K562 (cell line): ENCODE measurements around the gene ADAT3. TPM values are rescaled to one million over a fixed set of nuclear protein-coding genes. Genes with fewer than 3 reads are reported as not detected.

Experiments used
- BRCA1 ChIP-seq, 2 experiments: fragments of 450-650 bp in 1 of 2; sonication (generic) in 1 of 2; formaldehyde crosslinking in 1 of 2; IDR thresholded peaks; 2 replicates each; pipeline versions ENCODE4 v1.5.0 to v1.6.1; 2017 to 2020; ENCODE audit warnings: mild to moderate bottlenecking in 1 of 2, missing genetic modification reagents in 1 of 2
- BRF1 ChIP-seq: IDR thresholded peaks from 3 replicates; pipeline ENCODE4 v1.6.1; 2011; ENCODE audit warnings: borderline replicate concordance, mild to moderate bottlenecking; ENCODE audit not compliant: insufficient read length; ENCODE audit errors: extremely low read depth
- ETV1 ChIP-seq: fragments of 450-650 bp; conservative IDR thresholded peaks from 2 replicates; pipeline ENCODE4 v1.6.1; 2016; ENCODE audit warnings: missing genetic modification characterization, control low read depth, low read depth, missing compliant biosample characterization
- FOXA3 ChIP-seq, 2 experiments: fragments of 450-650 bp in 1 of 2; sonication (generic) in 1 of 2; formaldehyde crosslinking; IDR thresholded peaks in 1 of 2; conservative IDR thresholded peaks in 1 of 2; 2 replicates each; pipeline versions ENCODE4 v1.4.0 to v1.8.0; 2020 to 2022; ENCODE audit warnings: mild to moderate bottlenecking in 2 of 2, missing genetic modification reagents in 1 of 2
- FOXJ2 ChIP-seq: fragments of 200-800 bp; sonication (Bioruptor generic); IDR thresholded peaks from 2 replicates; pipeline ENCODE4 v1.6.1; 2016; ENCODE audit warnings: missing genetic modification characterization, missing compliant biosample characterization
- FOXJ3 ChIP-seq: sonication (generic); formaldehyde crosslinking; IDR thresholded peaks from 2 replicates; pipeline ENCODE4 v1.4.0; 2020; ENCODE audit warnings: mild to moderate bottlenecking, missing genetic modification reagents
- GABPB1 ChIP-seq: sonication (generic); formaldehyde crosslinking; IDR thresholded peaks from 2 replicates; pipeline ENCODE4 v1.8.0; 2022; ENCODE audit warnings: mild to moderate bottlenecking, missing genetic modification reagents
- NCOA1 ChIP-seq: fragments of 450-650 bp; IDR thresholded peaks from 2 replicates; pipeline ENCODE4 v1.6.1; 2016; ENCODE audit warnings: low read depth
- PHB2 ChIP-seq: fragments of 450-650 bp; IDR thresholded peaks from 2 replicates; pipeline ENCODE4 v1.6.1; 2017; ENCODE audit warnings: low read depth
- POLR2B ChIP-seq: fragments of 450-650 bp; IDR thresholded peaks from 2 replicates; pipeline ENCODE4 v1.6.1; 2018; ENCODE audit warnings: low read depth; ENCODE audit not compliant: partially characterized antibody
- PTRF ChIP-seq: fragments of 450-650 bp; IDR thresholded peaks from 2 replicates; pipeline ENCODE4 v1.6.1; 2016; ENCODE audit warnings: mild to moderate bottlenecking, missing genetic modification characterization, missing compliant biosample characterization
- PURB ChIP-seq: sonication (generic); formaldehyde crosslinking; IDR thresholded peaks from 2 replicates; pipeline ENCODE4 v1.9.0; 2021; ENCODE audit warnings: low read depth, mild to moderate bottlenecking, missing genetic modification reagents
- SAP30 ChIP-seq: fragments of 200-600 bp; sonication (generic); IDR thresholded peaks from 2 replicates; pipeline ENCODE4 v1.6.1; 2012; ENCODE audit warnings: borderline replicate concordance, low read depth, mild to moderate bottlenecking, moderate library complexity, low read length, control low read depth, inconsistent platforms; ENCODE audit not compliant: insufficient read depth, poor library complexity, severe bottlenecking
- SMAD1 ChIP-seq: fragments of 150-350 bp; IDR thresholded peaks from 2 replicates; pipeline ENCODE4 v1.6.1; 2014; ENCODE audit warnings: low read length, low read depth; ENCODE audit not compliant: partially characterized antibody
- SREBF2 ChIP-seq: sonication (generic); formaldehyde crosslinking; IDR thresholded peaks from 2 replicates; pipeline ENCODE4 v1.4.0; 2020; ENCODE audit warnings: mild to moderate bottlenecking, missing genetic modification reagents
- polyA plus RNA-seq, 8 experiments: library from polyadenylated mRNA; depleted of rRNA in 4 of 8; stranded (reverse) in 5 of 8; unstranded in 3 of 8; fragments of >200 nt; fragmentation: Nextera tagmentation in 2 of 8; fragmentation: Illumina TruSeq in 1 of 8; extraction: Ambion mirVana in 2 of 8; extraction: Trizol in 1 of 8; gene quantifications; 2 replicates each; pipeline versions ENCODE4 v1.2.1 to v1.2.3, GENCODE V29; 2011 to 2014; ENCODE audit warnings: inconsistent platforms in 1 of 8, missing spikeins in 1 of 8
- total RNA-seq, 7 experiments: library from RNA; depleted of rRNA in 6 of 7; stranded (reverse); fragments of >200 nt in 6 of 7; fragmentation: Illumina TruSeq in 2 of 7; extraction: Trizol in 2 of 7; gene quantifications; 2 replicates each; pipeline versions ENCODE4 v1.2.1 to v1.2.3, GENCODE V29; 2011 to 2021; ENCODE audit warnings: low replicate concordance in 1 of 7
- TF ChIP-seq, protein P1 (sequence below): fragments of 200-800 bp; sonication (Bioruptor generic); IDR thresholded peaks from 2 replicates; pipeline ENCODE4 v1.6.1; 2017; ENCODE audit warnings: missing genetic modification characterization, missing compliant biosample characterization
- TF ChIP-seq, protein P2 (sequence below): fragments of 250-450 bp; sonication (Bioruptor Pico); IDR thresholded peaks from 2 replicates; pipeline ENCODE4 v1.4.0; 2020; ENCODE audit warnings: mild to moderate bottlenecking, moderate library complexity
- TF ChIP-seq, protein P3 (sequence below): fragments of 250-450 bp; sonication (Bioruptor Pico); IDR thresholded peaks from 2 replicates; pipeline ENCODE4 v1.5.0; 2021
- TF ChIP-seq, protein P4 (sequence below): fragments of 450-650 bp; IDR thresholded peaks from 2 replicates; pipeline ENCODE4 v1.6.1; 2017; ENCODE audit warnings: antibody characterized with exemption, mild to moderate bottlenecking

The ADAT3 gene
- total and polyA plus RNA-seq, 9 of the 15 experiments (the other 6 are each of a cell fraction or from before 2014, with no cell fraction given), result 0.67 to 15.6 (median 7.8) TPM; not detected in 4

DNA sequence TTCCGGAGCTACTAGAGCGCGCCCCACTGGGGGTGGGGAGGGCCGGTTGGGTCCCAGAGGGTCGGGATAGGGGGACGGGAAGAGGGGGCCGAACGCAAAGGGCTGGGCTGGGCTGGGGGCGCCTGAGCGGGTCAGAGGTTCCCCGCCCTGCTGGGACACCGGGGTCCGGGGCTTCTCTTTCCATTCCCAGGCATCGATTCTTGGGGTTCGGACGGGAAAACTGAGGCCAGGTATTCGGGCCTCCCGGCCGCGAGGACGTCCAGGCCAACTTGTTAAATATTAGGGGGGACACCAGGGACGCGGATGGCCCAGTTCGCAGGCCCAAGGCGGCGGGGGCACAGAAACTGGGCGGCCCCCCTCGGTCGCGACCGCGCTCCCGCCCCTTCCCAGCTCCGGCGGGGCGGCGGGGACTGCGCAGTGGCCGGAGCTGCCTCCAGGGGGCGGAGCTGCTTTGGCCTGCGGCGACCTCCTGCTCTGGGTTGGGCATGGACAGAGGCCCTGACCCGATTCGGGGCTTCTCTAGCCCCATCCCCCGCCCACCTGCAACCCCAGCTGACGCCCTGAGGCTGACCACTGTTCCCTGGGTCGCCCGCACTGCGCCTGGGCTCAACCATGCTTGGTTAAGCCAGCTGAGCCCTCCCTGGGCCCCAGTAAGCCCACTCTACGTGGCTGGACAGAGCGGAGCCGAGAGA, 40.6 kb upstream of the ADAT3 start (continued):
- TF ChIP-seq, protein P1, sequence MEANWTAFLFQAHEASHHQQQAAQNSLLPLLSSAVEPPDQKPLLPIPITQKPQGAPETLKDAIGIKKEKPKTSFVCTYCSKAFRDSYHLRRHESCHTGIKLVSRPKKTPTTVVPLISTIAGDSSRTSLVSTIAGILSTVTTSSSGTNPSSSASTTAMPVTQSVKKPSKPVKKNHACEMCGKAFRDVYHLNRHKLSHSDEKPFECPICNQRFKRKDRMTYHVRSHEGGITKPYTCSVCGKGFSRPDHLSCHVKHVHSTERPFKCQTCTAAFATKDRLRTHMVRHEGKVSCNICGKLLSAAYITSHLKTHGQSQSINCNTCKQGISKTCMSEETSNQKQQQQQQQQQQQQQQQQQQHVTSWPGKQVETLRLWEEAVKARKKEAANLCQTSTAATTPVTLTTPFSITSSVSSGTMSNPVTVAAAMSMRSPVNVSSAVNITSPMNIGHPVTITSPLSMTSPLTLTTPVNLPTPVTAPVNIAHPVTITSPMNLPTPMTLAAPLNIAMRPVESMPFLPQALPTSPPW (CRISPR knock-in tag), result peak; percentile 80
- no peak for TF ChIP-seq PTRF (tag)
- no peak for TF ChIP-seq FOXA3 (CRISPR knock-in tag; conservative IDR thresholded peaks at IDR 0.05 in 1 of 2, IDR thresholded peaks at IDR 0.05 in 1 of 2)
- no peak for TF ChIP-seq FOXJ3 (CRISPR knock-in tag)
- TF ChIP-seq, protein P2, sequence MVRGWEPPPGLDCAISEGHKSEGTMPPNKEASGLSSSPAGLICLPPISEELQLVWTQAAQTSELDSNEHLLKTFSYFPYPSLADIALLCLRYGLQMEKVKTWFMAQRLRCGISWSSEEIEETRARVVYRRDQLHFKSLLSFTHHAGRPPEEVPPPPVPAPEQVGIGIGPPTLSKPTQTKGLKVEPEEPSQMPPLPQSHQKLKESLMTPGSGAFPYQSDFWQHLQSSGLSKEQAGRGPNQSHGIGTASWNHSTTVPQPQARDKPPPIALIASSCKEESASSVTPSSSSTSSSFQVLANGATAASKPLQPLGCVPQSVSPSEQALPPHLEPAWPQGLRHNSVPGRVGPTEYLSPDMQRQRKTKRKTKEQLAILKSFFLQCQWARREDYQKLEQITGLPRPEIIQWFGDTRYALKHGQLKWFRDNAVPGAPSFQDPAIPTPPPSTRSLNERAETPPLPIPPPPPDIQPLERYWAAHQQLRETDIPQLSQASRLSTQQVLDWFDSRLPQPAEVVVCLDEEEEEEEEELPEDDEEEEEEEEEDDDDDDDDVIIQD (CRISPR knock-in tag), result no peak
- TF ChIP-seq, protein P3, sequence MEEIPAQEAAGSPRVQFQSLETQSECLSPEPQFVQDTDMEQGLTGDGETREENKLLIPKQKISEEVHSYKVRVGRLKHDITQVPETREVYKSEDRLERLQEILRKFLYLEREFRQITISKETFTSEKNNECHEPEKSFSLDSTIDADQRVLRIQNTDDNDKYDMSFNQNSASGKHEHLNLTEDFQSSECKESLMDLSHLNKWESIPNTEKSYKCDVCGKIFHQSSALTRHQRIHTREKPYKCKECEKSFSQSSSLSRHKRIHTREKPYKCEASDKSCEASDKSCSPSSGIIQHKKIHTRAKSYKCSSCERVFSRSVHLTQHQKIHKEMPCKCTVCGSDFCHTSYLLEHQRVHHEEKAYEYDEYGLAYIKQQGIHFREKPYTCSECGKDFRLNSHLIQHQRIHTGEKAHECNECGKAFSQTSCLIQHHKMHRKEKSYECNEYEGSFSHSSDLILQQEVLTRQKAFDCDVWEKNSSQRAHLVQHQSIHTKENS, result no peak
- TF ChIP-seq PHB2, result no peak
- no peak for TF ChIP-seq BRCA1 (IDR thresholded peaks at IDR 0.05)
- 0 out of 2 replicates have a peak, but pooled peaks have one; percentile 34 for TF ChIP-seq BRCA1 (CRISPR knock-in tag; IDR thresholded peaks at IDR 0.05)
- no peak for TF ChIP-seq SAP30
- no peak for TF ChIP-seq SREBF2 (CRISPR knock-in tag)
- no peak for TF ChIP-seq BRF1
- TF ChIP-seq SMAD1, result peak; percentile 26
- TF ChIP-seq GABPB1, result no peak
- no peak for TF ChIP-seq PURB (CRISPR knock-in tag)
- TF ChIP-seq FOXJ2 (tag), result no peak
- TF ChIP-seq POLR2B, result no peak
- no peak for TF ChIP-seq ETV1 (tag)
- TF ChIP-seq, protein P4, sequence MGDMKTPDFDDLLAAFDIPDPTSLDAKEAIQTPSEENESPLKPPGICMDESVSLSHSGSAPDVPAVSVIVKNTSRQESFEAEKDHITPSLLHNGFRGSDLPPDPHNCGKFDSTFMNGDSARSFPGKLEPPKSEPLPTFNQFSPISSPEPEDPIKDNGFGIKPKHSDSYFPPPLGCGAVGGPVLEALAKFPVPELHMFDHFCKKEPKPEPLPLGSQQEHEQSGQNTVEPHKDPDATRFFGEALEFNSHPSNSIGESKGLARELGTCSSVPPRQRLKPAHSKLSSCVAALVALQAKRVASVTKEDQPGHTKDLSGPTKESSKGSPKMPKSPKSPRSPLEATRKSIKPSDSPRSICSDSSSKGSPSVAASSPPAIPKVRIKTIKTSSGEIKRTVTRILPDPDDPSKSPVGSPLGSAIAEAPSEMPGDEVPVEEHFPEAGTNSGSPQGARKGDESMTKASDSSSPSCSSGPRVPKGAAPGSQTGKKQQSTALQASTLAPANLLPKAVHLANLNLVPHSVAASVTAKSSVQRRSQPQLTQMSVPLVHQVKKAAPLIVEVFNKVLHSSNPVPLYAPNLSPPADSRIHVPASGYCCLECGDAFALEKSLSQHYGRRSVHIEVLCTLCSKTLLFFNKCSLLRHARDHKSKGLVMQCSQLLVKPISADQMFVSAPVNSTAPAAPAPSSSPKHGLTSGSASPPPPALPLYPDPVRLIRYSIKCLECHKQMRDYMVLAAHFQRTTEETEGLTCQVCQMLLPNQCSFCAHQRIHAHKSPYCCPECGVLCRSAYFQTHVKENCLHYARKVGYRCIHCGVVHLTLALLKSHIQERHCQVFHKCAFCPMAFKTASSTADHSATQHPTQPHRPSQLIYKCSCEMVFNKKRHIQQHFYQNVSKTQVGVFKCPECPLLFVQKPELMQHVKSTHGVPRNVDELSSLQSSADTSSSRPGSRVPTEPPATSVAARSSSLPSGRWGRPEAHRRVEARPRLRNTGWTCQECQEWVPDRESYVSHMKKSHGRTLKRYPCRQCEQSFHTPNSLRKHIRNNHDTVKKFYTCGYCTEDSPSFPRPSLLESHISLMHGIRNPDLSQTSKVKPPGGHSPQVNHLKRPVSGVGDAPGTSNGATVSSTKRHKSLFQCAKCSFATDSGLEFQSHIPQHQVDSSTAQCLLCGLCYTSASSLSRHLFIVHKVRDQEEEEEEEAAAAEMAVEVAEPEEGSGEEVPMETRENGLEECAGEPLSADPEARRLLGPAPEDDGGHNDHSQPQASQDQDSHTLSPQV, result peak; percentile 62
- TF ChIP-seq NCOA1, result no peak
